HG03342 (cell line): ENCODE data around the gene GJA8.
"Not testable (repeated sequence)": the region's sequence is repeated elsewhere in the genome, so short reads cannot be mapped to it uniquely, and the experiment has no call there.

Source experiments
- ATAC-seq: cut with Tn5 transposase; IDR thresholded peaks from one replicate; pipeline ENCODE4 v1.9.1; 2021; ENCODE audit warnings: mild to moderate bottlenecking, moderate library complexity; ENCODE audit not compliant: unreplicated experiment

GJA8 gene

DNA sequence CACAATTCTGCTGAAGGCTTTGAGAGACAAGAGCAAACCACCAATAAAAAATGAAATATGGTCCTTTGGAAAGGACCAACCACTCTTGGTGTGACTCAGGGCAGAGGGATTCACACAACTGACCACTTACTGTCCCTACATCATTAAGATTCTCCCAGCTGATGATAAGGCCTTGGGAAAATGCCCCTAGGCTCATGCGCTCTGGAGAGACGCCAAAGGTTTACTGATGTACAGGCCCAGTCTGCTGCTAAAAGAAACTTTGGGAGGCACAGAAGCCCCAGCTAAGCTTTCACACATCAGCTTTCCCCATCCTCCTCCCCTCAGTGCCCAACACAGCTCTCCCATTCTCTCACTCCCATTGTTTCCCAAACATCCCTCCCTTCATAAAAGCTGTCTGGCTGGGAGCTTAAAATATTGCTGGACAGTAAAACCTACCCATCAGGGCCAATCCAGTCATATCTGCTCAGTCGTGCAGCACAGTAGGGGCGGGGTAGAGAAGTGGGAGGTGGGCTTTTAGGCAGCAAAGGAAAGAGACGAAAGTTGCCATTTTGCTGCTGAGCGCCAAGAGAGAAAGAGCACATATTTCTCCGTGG, at the start of gene GJA8:
TSS of gene GJA8 (plus strand) at position 543 of the 593 bp plus-strand sequence. CDS start 5,161 bp downstream, outside the sequence.
- ATAC-seq = no peak

GRCh38 chr1:147853391-147853790, 49.2 kb upstream of the GJA8 start:
- ATAC-seq = no peak

- not testable (repeated sequence) for ATAC-seq
Measured at GRCh38 chr1:147854989-147855388, 47.6 kb upstream of the GJA8 start.

DNA sequence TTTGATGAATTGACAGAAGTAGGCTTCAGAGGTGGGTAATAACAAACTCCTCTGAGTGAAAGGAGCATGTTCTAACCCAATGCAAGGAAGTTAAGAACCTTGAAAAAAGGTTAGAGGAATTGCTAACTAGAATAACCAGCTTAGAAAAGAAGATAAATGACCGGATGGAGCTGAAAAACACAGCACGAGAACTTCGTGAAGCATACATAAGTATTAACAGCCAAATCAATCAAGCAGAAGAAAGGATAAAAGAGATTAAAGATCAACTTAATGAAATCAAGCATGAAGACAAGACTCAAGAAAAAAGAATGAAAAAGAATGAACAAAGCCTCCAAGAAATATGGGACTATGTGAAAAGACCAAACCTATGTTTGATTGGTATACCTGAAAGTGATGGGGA, 46.6 kb upstream of the GJA8 start:
- ATAC-seq = not testable (repeated sequence)

- not testable (repeated sequence) for ATAC-seq
Measured at GRCh38 chr1:147867204-147867603, 35.4 kb upstream of the GJA8 start.

- ATAC-seq = no peak
Measured at GRCh38 chr1:147878022-147878421, 24.6 kb upstream of the GJA8 start.

DNA sequence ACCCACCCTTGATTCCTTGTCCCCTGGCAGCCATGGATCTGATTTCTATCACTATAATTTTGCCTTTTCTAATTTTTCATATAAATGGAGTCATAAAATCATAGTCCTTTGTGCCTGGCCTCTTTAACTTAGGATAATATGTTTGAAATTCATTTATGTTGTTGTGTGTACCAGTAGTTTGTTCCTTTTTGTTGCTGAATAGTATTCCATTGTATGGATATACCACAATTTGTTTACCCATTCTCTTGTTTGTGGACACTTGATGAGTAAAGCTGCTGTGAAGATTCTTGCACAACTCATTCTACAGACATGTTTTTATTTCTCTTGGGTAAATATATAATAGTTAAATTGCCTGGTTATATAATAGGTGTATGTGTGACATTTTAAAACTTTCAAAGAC, 22.7 kb upstream of the GJA8 start:
- no peak for ATAC-seq

DNA sequence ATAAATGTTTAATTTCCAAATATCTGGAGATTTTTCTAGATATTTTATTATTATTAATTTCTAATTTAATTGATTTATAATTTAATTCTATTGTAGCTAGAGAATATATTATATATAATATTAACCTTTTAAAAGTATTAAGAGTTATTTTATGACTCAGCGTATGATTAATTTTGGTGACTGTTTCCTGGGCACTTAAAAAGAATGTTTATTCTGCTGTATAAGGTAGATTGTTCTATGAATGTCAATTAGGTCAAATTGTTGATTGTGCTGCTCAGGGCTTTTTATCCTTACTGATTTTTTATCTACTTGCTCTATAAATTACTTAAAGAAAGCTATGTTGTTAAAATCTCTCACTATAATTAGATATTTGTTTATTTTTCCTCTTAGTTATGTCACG, 20.1 kb upstream of the GJA8 start:
- no peak for ATAC-seq

DNA sequence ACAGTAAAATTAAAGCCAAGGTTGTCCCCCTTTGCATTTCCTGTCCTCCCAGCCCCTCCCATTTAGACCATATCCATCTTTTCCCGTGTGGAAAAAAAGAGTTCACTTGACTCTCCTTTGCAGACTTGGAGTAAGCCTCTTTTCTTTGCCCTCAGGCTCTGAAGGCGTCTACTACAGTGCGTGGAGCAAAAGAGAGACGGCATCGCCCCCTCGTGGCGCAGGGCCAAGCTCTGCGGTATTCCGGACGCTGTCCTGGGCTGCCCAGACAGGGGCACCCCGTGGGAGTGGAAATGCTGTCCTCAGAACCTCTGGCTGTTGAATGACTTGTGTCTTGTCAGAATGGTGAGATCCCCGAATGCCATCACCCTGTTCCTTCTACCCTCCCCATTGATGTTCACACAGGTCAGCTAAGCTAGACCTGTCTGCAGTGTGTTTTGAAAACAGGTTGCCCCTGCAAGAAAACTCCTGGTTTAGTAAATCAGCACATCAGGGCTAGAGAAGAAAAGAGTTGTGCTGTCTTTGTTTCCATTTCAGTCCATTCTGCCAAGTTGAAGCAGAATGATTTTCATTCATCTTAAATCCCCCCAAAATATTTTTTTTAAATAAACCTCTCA, 12.3 kb upstream of the GJA8 start:
- ATAC-seq = no peak

- ATAC-seq = no peak
Measured at GRCh38 chr1:147891088-147891487, 11.5 kb upstream of the GJA8 start.

DNA sequence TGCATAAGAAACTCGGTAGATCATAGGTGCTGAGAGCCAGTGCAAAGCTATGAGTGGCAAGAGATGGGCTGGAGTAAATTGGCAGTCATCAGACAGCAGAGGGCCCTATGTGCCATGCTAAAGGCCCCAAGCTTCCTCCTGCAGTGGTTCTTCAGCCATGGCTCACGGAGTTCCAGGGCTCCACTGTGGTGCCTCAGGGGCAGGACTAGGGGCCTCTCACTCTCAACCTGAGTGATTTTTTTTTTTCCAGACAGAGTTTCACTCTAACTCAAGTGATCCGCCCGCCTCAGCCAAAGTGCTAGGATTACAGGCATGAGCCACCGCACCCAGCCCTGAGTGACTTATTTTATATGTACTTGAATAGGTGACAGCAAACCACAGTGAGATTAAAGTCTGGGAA, 10.4 kb upstream of the GJA8 start:
- no peak for ATAC-seq

GRCh38 chr1:147892731-147893214, 9.8 kb upstream of the GJA8 start:
- ATAC-seq = no peak

GRCh38 chr1:147895123-147895522, 7.5 kb upstream of the GJA8 start:
- ATAC-seq = no peak

DNA sequence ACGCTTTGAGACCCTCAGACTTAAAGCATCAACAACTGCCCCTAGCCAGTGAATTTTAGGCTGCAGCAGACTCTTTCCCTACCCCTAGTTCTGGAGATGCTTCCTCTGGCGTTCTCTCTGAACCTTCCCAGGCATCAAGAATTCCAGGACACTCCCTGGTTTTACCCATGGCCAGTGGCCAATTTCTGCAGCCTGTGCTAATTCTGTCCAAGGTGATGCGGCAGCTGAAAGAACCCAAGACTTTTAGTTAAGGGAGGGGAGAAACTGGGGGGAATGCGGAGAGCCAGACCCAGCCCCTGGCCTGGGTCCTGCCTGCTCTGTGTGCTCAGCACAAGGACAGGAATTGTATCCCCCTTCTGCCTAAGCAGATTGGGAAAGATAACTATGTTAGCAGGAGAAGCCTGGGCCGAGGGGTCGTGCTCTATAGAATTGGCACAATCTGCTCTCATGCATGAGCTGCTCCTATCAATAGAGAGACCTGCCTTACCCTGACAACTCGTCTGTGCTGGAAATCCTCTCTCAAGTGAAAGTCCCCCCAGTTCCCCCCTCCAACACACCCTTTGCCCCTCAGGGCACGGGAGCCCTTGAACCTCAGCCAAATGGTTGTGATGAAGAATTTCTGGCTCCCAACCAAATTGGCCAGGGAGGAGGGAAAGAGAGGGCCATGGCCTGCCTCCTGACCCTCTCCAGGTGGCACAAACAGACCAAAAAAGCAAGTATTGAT, 5.4 kb upstream of the GJA8 start:
- no peak for ATAC-seq

GRCh38 chr1:147897789-147898188, 4.8 kb upstream of the GJA8 start:
- ATAC-seq = no peak

- no peak for ATAC-seq
Measured at GRCh38 chr1:147904726-147905125, 2.1 kb downstream of the GJA8 start.

- no peak for ATAC-seq
Measured at GRCh38 chr1:147907786-147908509, 5.4 kb downstream of the GJA8 start.

DNA sequence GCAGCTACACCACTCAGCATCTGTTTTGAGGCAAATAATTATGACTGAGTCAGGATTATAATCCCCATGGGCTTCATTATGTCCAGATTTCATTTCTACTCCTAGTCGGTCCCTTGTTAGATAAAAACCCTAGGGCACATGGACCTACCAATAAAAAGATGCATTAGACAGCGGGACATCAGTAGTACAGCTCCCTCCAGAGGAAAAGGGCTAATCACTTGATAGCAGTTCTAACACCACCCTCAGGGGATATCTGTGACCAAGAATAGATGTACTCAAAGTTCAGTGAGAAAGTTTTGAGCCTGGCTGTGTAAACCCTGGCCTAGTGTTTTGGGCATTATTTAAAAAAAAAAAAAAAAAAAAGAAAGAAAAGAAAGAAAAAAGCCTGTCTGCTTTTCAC, 10.0 kb downstream of the GJA8 start:
- ATAC-seq = no peak

- ATAC-seq = no peak
Measured at GRCh38 chr1:147913362-147913942, 10.9 kb downstream of the GJA8 start.

GRCh38 chr1:147919896-147920295, 17.3 kb downstream of the GJA8 start:
- ATAC-seq = no peak

DNA sequence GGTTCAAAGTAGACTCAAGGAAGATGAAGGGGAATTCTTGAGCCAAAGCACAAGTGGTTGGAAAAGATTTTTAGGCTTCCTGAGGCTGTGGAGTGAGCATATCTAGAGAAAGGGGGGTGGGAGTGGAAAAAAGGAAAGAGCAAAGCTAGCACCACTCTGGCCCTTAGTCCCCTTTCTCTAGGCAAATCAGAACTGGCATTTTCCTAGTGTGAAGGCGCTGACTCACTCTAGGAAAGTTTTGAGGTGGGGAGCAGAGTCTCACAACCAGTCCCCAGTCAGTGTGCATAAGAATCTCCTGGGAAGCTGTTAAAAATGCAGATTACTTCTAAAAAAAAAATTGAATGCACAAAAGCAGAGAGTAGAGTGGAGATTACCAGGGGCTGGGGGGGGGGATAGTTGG, 22.2 kb downstream of the GJA8 start:
- no peak for ATAC-seq
